Retinal pigment epithelial cell (primary cell): Measurements from ENCODE around the gene KLHL29.

Source experiments
- DNase-seq: peaks from one replicate; pipeline ENCODE4 v3.0.0-alpha.2; 2010; ENCODE audit warnings: low read depth
- H3K4me3 ChIP-seq: 2 replicates; pipeline ENCODE4 v1.5.1; 2011; ENCODE audit warnings: mild to moderate bottlenecking, low read length, control low read depth, moderate library complexity
- TF ChIP-seq, protein P1 (sequence below): conservative IDR thresholded peaks from 2 replicates; pipeline ENCODE4 v1.5.1; 2011; ENCODE audit warnings: low read depth, low read length, control low read depth, inconsistent platforms

KLHL29 gene

DNA sequence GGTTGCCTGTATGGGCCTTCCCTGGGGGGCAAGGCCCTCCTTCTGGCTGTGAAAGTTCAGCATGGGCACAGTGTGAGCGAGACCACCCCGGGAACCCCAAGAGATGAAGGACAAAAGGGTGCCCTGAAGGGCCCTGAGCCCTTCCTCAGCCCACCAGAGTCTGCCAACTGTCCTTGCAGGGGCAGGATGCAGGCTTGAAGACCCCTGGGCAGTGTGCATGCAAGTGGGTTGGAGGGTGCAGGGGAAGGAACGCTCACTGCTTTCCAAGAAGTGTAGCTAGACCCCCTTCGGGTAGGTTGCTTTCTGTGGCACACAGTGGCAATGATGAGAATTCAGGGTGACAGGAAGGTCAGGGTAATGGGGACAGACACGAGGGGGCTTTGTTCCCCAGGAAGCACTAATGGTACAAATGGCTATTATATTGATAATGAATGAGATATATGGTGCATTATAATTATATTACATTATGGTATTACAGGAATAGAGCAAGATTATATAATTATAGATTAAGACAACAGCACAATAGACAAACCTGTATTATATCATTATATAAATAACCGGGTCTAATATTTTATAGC lies 313.2 kb downstream of the KLHL29 start:
- TF ChIP-seq, protein P1, sequence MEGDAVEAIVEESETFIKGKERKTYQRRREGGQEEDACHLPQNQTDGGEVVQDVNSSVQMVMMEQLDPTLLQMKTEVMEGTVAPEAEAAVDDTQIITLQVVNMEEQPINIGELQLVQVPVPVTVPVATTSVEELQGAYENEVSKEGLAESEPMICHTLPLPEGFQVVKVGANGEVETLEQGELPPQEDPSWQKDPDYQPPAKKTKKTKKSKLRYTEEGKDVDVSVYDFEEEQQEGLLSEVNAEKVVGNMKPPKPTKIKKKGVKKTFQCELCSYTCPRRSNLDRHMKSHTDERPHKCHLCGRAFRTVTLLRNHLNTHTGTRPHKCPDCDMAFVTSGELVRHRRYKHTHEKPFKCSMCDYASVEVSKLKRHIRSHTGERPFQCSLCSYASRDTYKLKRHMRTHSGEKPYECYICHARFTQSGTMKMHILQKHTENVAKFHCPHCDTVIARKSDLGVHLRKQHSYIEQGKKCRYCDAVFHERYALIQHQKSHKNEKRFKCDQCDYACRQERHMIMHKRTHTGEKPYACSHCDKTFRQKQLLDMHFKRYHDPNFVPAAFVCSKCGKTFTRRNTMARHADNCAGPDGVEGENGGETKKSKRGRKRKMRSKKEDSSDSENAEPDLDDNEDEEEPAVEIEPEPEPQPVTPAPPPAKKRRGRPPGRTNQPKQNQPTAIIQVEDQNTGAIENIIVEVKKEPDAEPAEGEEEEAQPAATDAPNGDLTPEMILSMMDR = no peak
- no peak for DNase-seq
- no peak overlapping the region for H3K4me3 ChIP-seq

DNA sequence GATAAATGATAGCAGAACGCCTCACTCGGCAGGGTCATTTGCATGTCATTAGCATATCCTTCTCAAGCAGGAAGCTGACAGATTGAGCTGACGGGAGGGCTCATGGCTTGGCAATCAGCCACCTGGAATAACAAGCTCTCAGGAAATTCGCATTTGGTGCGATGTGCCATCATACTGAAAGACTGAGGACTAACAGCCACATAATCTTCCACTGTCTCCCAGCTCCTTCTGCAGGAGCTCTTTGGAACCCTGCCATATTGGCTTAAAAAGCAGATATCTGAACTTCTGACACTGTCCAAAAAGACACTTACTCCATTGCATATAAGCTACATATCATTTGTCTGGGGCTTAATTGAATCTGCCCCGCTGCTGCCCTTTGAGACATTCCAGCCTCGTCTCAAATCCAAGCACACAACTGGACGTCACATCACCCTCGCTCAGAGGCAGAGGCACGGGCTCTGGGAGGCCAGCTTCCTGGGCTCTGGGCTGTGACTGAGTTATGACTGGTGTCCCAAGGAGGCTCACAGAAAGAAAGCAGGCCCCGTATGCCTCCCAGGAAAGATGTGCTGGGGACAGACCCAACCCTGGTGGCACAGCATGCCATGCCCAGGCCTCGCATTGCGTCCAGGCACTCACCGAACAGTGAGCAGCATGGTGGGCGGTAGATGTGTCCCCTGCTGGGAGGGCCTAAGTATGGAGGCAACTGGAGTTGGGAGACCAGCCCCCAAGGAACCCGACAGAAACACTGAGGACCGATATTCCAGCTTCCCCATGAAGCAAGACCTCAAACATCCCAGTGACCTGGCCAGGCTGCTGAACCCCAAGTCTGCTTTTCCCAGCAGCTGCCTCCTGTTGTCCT lies 314.0 kb downstream of the KLHL29 start:
- no peak overlapping the region for H3K4me3 ChIP-seq
- TF ChIP-seq, protein P1 = no peak
- DNase-seq = peak; percentile 32

DNA sequence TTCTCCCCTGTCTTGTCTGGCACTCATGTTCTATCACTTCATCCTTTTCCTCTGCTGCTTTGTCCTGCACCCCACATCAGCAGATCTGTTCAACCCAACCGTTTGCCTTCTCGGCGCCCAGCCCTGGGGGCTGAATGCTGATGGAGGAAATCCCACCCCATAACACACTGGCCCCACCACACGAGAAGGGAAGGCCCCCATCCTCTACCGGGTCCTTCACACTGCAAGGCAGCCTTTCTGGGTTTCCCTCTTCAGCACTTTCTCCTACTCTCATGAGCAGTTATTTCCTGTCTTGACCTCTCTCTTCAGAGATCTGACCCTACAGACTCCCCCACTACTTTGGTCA lies 314.6 kb downstream of the KLHL29 start:
- H3K4me3 ChIP-seq = no peak overlapping the region
- TF ChIP-seq, protein P1 = no peak
- no peak for DNase-seq

DNA sequence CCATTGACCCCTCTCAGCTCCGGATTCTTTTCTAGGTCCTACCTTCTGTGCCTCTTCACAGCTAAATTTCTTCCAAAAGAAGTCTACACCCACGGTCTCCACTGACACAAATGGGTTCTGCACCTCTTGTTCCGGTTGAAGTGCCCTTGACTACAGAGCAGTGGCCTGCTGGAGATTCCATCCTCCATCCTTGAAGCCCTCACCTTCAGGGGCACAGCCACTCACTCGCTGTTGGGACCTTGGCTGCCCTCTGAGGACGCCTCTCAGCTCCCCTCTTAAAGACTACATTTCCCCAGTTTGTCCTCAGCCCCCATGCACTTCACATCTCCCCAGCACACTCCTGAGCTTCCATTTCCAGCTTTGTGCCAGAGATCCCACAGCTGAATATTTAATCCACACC lies 315.6 kb downstream of the KLHL29 start:
- H3K4me3 ChIP-seq = no peak overlapping the region
- DNase-seq = no peak
- TF ChIP-seq, protein P1 = no peak

DNA sequence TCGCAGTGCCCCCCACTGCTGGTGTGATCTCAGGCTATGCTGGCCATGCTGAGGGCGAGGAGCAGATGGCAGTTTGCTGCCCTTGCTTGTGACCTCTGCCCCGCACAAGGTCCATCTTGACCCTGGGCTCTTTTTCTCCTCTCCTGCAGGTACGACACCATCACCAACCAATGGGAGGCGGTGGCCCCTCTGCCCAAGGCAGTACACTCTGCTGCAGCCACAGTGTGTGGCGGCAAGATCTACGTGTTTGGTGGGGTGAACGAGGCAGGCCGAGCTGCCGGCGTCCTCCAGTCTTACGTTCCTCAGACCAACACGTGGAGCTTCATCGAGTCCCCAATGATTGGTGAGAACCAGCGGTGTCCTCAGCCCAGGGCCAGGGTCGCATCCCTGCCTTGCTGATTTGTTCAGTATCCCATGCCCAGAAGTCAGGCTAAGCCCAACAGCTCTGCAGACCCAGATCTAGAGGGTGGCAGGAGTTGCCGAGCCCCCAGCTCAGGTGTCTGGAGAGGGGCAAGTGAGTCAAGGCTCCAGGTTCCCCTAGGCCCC lies 318.1 kb downstream of the KLHL29 start:
- no peak for DNase-seq
- TF ChIP-seq, protein P1 = no peak
- H3K4me3 ChIP-seq = no peak overlapping the region

DNA sequence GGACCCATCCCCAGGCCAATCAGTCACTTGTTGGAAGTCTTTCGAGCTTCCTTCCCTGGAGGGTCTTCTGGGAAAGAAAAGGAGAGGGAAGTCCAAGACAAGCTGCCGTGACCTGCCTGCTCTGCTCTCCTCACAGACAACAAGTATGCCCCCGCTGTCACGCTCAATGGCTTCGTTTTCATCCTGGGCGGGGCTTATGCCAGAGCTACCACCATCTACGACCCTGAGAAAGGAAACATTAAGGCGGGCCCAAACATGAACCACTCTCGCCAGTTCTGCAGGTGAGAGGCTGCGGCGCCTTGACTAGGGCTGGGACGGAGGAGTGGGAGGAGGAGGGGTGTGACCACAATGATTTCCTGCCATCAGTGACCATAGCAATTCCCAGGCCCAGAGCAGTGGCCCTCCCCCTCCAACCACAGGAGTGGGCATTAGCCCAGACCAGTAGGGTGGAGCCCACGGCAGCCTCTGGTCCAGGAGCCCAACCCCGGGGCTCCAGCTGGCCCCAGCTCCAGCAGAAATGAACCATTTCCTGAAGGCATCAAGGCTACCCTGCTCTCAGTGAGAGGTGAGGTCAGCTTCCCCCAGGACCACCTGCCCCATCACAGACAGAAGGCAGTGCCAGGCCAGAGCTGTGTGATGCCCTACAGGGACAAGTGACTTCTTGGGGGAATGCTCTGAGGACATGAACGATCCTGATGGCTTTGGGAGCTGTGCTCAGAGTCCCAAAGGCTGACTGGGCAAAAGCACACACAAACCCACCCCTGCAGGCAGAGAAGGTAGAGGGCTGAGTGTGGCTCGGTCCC lies 318.8 kb downstream of the KLHL29 start:
- TF ChIP-seq, protein P1 = no peak
- no peak overlapping the region for H3K4me3 ChIP-seq
- no peak for DNase-seq
